NCI-H526 treated with DMSO at 0.1 percent for 48 hours (cell line): ENCODE data around the gene RIMS3.
"Not testable (repeated sequence)": the region's sequence is repeated elsewhere in the genome, so short reads cannot be mapped to it uniquely, and the experiment has no call there.

ENCODE experiments used
- DNase-seq: peaks from one replicate; lab custom pipeline; 2025; lab: John Stamatoyannopoulos, UW

The RIMS3 gene

DNA sequence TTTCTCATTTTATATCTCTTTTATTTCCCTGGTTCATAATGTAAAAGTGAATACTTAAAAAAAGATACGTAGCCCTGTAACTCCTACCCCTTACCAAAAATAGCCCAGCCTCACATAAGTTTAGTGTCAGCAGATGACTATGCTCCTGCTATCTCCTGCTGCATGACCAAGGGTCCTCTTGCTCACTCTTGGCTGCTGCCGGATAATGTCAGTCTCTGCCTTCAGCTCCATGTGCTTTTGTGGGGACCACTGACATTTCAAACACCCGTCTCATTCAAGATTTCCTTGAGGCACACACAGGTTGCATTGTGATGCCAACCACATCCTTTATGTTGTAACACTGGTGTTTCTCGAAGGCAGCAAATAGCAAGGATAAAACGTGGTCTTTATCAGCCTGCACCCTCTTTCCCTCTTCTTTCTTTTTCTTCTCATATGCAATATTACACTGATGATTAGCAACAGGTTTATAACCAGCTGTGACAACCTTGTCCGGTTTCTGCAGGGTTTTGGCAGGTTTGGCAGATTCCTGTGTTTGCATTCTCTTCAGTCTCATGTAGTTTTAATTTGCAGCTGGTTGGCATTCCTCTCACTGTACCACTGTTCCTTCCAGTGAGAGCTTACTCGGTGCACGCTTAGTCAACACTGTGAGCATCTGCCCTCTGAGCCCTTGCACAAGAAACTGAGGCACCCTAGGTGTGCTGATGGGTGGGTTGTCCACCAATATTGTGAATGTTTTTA lies 71.9 kb downstream of the RIMS3 start:
- no peak for DNase-seq

- DNase-seq: peak; percentile 53
These were observed 73.2 kb downstream of the RIMS3 start for GRCh38 chr1:40592107-40592803.

DNA sequence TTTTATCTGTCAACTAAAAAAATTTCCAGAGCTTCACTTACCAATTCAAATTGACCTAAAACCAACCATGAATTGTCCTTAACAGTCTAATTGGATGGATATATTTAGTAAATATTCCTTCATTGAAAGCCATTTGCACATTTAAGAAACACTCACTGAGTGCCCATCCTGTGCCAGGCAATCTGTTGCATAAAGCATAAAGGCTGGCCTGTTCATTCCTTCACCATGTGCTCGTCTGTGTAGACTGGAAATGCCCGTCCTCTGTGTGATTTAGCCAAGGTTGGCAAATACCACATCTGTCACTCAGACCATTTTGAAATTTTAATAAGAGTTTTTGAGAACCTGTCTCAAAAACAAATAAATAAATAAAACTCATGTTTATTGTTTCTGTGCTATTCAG lies 76.9 kb downstream of the RIMS3 start:
- no peak for DNase-seq

DNA sequence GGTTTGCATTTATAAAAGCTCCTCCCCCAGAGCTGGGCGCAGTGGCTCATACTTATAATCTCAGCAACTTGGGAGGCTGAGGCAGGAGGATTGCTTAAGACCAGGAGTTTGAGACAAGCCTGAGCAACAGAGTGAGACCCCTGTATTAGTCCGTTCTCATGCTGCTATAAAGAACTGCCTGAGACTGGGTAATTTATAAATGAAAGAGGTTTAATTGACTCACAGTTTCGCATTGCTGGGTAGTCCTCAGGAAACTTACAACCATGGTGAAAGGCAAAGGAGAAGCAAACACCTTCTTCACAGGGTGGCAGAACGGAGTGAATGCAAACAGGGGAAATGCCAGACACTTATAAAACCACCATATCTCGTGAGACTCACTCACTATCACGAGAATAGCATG lies 81.5 kb downstream of the RIMS3 start:
- DNase-seq: no peak

DNA sequence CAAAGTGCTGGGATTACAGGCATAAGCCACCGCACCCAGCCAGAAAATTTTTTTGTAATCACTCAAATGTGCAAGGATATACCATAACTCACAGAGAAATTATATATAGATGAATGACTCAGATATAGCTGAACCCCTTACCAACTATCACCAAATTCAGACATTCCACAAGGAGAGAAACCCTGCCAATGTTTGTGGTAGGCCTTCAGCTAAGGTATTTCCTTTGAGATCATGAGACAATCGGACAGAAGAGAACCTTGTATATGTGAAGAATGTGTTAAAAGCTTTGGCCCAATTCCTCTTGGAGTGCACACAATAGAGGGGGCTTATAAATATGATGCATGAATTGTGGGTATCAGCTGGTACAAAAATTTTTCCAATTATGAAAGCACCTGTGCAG lies 83.4 kb downstream of the RIMS3 start:
- DNase-seq: no peak

GRCh38 chr1:40575336-40575735 lies 90.1 kb downstream of the RIMS3 start:
- DNase-seq: no peak

GRCh38 chr1:40574805-40575204 lies 90.7 kb downstream of the RIMS3 start:
- DNase-seq: not testable (repeated sequence)
